ENCODE data around the gene PIGK. TPM values are rescaled to one million over a fixed set of nuclear protein-coding genes. Genes with fewer than 3 reads are reported as not detected.
"Not testable (repeated sequence)": the region's sequence is repeated elsewhere in the genome, so short reads cannot be mapped to it uniquely, and the experiment has no call there.

PIGK gene
- total RNA-seq, 2 donors from 2014 or later, result 10.3 to 20.6 TPM

DNA sequence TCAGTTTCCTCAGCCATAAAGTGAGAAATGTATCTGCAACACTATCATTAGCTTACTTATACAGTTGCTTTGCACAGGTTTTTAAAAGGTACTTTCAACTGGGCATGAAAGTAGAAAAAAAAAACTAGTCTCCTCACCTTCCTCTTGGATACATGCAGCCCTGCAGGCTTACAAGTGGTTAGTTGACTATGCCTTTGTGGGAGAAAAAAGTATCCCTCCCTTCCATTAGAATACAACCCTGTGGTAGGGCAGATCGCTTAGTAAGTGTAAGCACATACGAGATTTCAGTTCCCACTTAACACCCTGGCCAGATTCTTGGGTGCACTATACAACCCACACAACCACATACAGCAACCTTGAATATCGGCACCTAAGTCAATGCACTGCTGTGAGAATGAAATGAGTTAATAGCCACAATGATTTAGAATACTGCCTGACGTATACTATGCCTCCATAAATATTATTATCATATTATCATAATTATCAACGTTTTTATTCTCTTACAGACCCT is 54.7 kb downstream of the PIGK start:
- Mint-ChIP-seq H3K9me3 (no peaks in the 10 kb centered on the region), H3K27me3 (no peaks in the 10 kb centered on the region), H3K4me3 (no peak overlapping the region), H3K4me1 (no peaks in the 10 kb centered on the region), H3K36me3 (ENCODE audit: low read depth) (peaks cover 61% of the 10 kb centered on the region), H3K27ac (no peak overlapping the region)
- ATAC-seq (replicated peaks), result no peak

DNA sequence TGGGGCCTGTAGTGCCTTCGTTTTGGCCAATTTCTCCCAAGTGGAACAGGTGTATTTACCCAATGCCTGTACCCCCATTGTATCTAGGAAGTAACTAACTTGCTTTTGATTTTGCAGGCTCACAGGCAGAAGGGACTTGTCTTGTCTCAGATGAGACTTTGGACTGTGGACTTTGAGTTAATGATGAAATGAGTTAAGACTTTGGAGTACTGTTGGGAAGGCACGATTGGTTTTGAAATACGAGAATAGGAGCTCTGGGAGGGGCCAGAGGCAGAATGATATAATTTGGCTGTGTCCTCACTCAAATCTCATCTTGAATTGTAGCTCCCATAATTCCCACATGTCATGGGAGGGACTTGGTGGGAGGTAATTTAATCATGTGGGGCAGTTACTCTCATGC is 59.5 kb downstream of the PIGK start:
- H3K9me3 Mint-ChIP-seq; H3K4me3 Mint-ChIP-seq; H3K4me1 Mint-ChIP-seq; H3K27ac Mint-ChIP-seq; ATAC-seq (replicated peaks); H3K27me3 Mint-ChIP-seq: not testable (repeated sequence)
- peaks cover 64% of the 10 kb centered on the region for H3K36me3 Mint-ChIP-seq (ENCODE audit: low read depth)

DNA sequence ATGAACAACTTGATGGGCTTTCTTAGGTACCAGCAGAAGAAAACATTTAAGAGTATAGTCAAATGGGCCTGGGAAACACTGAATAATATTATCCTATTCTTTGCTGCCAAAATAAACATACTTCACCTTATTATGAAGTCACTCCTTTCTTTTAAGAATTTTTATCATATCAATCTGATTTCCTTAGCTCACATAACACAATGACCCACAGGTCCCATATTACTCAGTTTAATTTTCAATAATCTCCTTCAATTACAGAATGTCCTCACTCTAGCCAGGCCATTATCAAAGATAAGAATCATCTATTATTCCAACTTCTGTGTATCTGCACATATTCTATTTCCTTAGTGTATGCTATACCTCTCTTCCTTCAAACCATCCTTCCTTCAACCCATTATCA is 63.0 kb downstream of the PIGK start:
- Mint-ChIP-seq H3K4me3 (no peak overlapping the region), H3K27me3 (no peaks in the 10 kb centered on the region), H3K27ac (no peak overlapping the region), H3K36me3 (ENCODE audit: low read depth) (peaks cover 58% of the 10 kb centered on the region), H3K9me3 (peaks cover 1% of the 10 kb centered on the region), H3K4me1 (peaks cover 4% of the 10 kb centered on the region)
- ATAC-seq (replicated peaks), result no peak

DNA sequence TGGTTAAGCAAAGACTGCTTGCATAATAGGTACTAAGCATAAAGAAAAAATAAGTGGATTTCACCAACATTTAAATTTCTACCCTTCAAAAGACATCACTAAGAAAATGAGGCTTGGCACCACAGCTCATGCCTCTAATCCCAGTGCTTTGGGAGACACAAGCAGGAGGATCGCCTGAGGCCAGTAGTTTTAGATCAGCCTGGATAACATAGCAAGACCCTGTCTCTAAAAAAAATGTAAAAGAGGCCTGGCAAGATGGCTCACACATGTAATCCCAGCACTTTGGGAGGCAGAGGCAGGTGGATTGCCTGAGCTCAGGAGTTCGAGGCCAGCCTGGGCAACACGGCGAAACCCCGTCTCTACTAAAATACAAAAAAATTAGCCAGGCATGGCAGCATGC is 73.0 kb downstream of the PIGK start:
- peaks cover 2% of the 10 kb centered on the region for H3K9me3 Mint-ChIP-seq
- H3K27ac Mint-ChIP-seq, result no peak overlapping the region
- H3K4me3 Mint-ChIP-seq, result no peak overlapping the region
- no peaks in the 10 kb centered on the region for H3K27me3 Mint-ChIP-seq
- no peak for ATAC-seq (replicated peaks)
- no peaks in the 10 kb centered on the region for H3K36me3 Mint-ChIP-seq (ENCODE audit: low read depth)
- H3K4me1 Mint-ChIP-seq, result peaks cover 21% of the 10 kb centered on the region

DNA sequence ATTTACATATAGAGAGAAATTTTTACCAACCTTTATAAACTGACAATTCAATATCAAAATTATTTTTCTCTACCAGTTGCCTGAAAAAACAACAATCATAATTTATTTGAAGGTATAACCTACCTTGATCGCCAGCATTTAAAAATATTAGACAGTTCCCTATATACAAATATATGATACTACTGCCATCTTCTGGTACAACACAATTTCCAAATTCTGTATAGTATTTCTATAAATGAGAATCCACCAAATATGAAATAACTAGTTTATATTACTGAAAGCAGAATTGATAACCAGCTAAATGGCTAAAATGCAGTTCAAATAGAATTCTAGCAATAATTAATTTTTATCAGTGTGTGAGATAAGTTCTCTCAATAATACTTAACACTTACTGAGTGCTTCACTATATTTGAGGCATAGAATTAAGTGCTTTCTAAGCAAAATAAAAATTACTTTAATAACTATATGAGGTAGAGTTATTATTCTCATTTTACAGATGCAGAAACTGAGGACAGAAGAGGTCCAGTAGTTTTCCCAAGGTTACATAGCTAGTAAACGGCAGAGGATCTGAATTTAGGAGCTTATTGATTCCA is 75.6 kb downstream of the PIGK start:
- ATAC-seq (replicated peaks), result no peak
- no peak overlapping the region for H3K27ac Mint-ChIP-seq
- no peaks in the 10 kb centered on the region for H3K4me1 Mint-ChIP-seq
- H3K36me3 Mint-ChIP-seq (ENCODE audit: low read depth), result no peaks in the 10 kb centered on the region
- no peak overlapping the region for H3K4me3 Mint-ChIP-seq
- no peaks in the 10 kb centered on the region for H3K9me3 Mint-ChIP-seq
- H3K27me3 Mint-ChIP-seq, result no peaks in the 10 kb centered on the region

DNA sequence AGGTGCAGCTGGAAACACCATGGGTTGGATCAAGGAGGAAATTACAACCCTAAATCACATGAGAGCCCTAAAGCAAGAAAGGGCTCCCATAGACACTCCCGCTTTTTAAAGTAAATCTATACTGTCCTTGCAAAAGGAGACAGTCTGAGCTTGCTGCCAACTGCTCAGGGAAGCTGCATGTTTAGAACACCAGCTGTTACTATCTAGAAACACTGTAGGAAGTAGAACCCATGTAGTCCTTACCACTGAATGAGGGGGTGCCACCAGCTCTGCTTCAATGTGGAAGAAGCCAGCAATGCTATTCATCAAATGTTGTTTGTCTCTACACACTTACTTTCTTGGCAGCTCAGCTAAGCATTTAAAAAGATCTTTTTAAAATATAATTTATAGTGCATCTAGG is 79.8 kb downstream of the PIGK start:
- no peaks in the 10 kb centered on the region for H3K4me1 Mint-ChIP-seq
- H3K36me3 Mint-ChIP-seq (ENCODE audit: low read depth), result no peaks in the 10 kb centered on the region
- no peak overlapping the region for H3K27ac Mint-ChIP-seq
- H3K27me3 Mint-ChIP-seq, result no peaks in the 10 kb centered on the region
- no peak for ATAC-seq (replicated peaks)
- H3K4me3 Mint-ChIP-seq, result no peak overlapping the region
- H3K9me3 Mint-ChIP-seq, result no peaks in the 10 kb centered on the region

DNA sequence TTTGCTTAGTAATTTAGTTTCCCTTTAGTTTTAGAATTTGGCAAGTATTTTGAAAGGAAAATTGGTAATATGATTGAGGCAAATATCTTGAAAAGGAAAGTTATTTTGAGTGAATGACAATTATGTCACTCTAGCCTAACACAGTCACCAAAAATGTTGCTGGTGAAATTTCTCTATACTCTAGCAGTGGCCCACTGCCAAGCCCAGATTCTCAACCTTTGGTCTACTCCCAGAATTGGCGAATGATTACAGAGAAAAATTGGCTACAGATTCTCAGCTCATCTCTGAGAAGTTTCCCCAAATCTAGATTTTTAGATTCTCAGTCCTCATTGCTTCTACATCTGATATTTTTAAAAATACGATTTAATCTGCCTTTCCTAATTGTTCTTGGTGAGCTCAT is 84.9 kb downstream of the PIGK start:
- H3K27me3 Mint-ChIP-seq, result no peaks in the 10 kb centered on the region
- no peak for ATAC-seq (replicated peaks)

DNA sequence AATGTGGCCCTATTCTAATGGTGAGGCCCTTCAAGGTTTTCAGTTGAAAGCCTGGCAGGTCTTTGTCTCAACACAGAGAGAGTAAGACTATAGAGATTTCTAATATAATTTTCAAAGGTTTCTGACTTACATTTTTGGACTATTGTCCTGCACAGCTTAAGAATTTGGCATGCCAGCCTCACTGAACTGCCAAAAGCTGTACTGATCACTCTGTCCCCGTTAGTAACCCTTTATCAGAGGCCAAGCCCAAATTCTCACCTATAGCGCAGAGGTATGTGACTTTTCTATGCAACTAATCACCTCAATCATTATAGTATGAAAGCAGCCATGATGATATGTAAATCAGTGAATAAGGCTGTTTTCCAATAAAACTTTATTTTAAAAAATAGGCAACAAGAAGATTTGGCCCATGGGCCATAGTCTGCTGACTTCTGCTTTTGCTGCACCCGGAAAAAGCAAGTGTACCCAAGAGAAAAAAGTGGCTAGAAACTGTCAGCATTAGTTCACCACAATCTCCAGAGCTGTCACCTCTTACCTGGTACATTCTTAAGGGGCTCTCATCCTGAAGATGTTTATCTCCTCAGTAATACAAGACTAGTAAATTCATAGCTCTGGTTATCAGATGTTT is 85.4 kb downstream of the PIGK start:
- Mint-ChIP-seq H3K4me1 (no peaks in the 10 kb centered on the region), H3K27ac (no peak overlapping the region), H3K36me3 (ENCODE audit: low read depth) (no peaks in the 10 kb centered on the region), H3K9me3 (no peaks in the 10 kb centered on the region), H3K27me3 (no peaks in the 10 kb centered on the region), H3K4me3 (no peak overlapping the region)
- no peak for ATAC-seq (replicated peaks)

More for the DNA sequence above, 84.9 kb downstream of the PIGK start:
- Mint-ChIP-seq H3K36me3 (ENCODE audit: low read depth) (no peaks in the 10 kb centered on the region), H3K4me3 (no peak overlapping the region), H3K9me3 (no peaks in the 10 kb centered on the region), H3K4me1 (no peaks in the 10 kb centered on the region), H3K27ac (no peak overlapping the region)

DNA sequence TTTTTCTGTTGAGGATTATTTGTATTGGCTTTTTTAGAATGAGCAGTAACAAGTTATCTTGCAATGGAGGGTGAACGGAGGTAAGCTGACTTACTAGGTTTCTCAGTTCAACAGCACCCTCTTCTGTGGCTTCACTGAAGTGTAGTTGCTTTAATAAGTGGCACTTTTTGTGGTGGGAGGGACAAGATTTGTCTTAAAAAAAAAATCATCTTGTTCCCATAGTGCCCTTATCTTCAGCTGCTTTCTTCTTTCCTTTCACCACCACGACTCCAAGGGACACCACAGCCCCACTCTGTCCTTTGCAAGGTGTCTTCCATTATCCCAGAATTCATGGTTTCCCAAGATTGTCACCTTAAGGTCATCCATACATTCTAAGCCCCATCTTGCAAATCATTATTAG is 92.9 kb downstream of the PIGK start:
- Mint-ChIP-seq H3K27ac (no peak overlapping the region), H3K27me3 (no peaks in the 10 kb centered on the region), H3K36me3 (ENCODE audit: low read depth) (peaks cover 18% of the 10 kb centered on the region), H3K4me3 (no peak overlapping the region), H3K4me1 (no peaks in the 10 kb centered on the region), H3K9me3 (no peaks in the 10 kb centered on the region)
- no peak for ATAC-seq (replicated peaks)

DNA sequence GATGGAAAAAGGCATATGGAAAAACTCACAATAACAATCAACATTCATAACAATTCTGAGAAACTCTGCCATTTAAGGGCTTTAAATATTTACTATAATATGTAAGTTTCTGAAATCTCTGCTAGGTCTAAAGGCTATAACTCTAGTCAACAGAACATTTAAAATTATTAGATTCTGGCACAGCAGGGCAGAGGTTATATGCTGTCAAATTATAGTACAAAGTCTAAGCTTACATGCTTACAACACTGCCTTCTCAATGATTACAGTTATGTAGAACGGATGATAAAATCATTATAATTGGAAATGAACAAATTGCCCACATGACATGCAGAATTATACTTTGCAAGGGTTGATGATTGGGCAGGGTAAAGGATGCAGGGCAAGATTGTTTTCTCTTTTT is 97.7 kb downstream of the PIGK start:
- Mint-ChIP-seq H3K4me3 (no peak overlapping the region), H3K36me3 (ENCODE audit: low read depth) (peaks cover 45% of the 10 kb centered on the region), H3K27ac (no peak overlapping the region), H3K4me1 (no peaks in the 10 kb centered on the region), H3K27me3 (no peaks in the 10 kb centered on the region), H3K9me3 (no peaks in the 10 kb centered on the region)
- ATAC-seq (replicated peaks), result no peak

DNA sequence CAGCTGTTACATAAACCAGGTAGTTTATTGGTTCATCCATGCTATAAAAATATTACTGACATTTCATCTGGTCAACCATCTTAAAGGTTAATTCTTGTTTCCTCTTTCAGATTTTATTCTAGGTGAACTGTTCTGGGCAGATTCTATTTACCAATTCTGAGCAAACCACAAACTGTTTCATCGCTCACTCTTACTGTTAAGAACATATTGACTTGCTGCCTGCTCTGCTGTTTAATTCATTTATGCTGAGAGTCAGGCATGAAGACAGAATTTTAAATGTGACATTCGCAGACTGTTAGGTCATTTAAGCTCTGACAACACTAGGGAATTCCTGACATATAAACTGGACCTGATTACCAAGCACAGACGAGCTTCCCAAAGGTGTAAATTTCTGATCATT is 98.3 kb downstream of the PIGK start:
- Mint-ChIP-seq H3K9me3 (no peaks in the 10 kb centered on the region), H3K36me3 (ENCODE audit: low read depth) (peaks cover 40% of the 10 kb centered on the region), H3K27ac (no peak overlapping the region), H3K27me3 (no peaks in the 10 kb centered on the region), H3K4me3 (no peak overlapping the region), H3K4me1 (no peaks in the 10 kb centered on the region)
- ATAC-seq (replicated peaks), result no peak

DNA sequence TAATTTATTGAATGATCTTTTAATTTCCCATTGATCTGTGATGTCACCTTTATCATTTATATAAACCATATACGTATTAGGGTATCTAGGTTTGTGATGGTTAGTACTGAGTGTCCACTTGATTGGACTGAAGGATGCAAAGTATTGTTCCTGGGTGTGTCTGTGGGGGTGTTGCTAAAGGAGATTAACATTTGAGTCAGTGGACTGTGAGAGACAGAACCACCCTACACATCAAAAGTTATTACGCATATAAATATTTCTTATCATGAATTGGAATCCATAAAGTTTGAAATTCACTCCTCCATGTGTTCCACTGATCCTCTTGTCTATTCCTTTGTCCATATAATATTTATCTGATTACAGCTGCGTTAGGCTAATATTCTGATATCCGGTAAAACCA is 100.5 kb downstream of the PIGK start:
- Mint-ChIP-seq H3K9me3 (no peaks in the 10 kb centered on the region), H3K36me3 (ENCODE audit: low read depth) (peaks cover 47% of the 10 kb centered on the region), H3K4me1 (no peaks in the 10 kb centered on the region), H3K4me3 (no peak overlapping the region), H3K27ac (no peak overlapping the region), H3K27me3 (no peaks in the 10 kb centered on the region)
- no peak for ATAC-seq (replicated peaks)

DNA sequence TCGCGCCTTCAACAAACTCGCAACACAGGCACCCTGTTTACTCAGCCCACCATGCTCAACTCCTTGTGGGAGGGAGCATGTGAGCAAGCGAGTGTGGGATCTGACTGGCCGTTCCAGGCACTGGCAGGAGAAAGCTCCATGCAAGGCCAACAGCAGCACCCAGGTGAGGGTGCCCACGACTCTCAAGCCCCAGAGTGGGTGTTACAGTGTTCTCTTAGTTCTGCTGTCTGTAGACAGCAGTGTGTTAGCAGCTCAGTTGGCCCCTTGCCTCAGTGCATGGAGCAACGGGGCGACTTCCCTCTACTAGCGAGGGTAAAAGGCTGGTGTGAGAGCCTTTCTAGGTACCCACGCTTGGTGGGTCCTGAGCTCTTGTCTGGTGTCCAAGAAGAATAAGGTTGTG is 114.6 kb downstream of the PIGK start:
- H3K27me3 Mint-ChIP-seq, result no peaks in the 10 kb centered on the region
- no peaks in the 10 kb centered on the region for H3K4me1 Mint-ChIP-seq
- peaks cover 5% of the 10 kb centered on the region for H3K9me3 Mint-ChIP-seq
- no peak overlapping the region for H3K27ac Mint-ChIP-seq
- no peak for ATAC-seq (replicated peaks)
- H3K4me3 Mint-ChIP-seq, result no peak overlapping the region
- peaks cover 6% of the 10 kb centered on the region for H3K36me3 Mint-ChIP-seq (ENCODE audit: low read depth)

DNA sequence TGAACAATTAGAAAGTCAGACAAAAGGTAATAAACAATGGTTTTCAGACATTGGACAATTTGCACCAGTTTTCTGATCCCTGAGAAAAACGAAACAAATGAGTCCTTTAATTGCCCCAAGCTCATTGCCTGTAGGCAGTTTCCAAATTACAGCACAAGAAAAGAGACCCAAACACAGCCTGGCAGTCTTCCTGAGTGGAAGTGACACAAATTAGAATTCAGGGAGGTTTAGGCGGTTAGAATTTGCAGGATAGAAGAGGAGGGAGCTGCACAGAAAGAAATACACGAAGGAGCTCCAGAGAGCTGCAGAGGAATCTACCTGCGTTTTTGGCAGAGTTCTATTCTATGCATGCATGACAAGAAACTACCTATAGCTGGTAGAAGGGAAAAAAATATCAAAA is 115.7 kb downstream of the PIGK start:
- Mint-ChIP-seq H3K36me3 (ENCODE audit: low read depth) (peaks cover under 1% of the 10 kb centered on the region), H3K9me3 (peaks cover 5% of the 10 kb centered on the region), H3K4me3 (no peak overlapping the region), H3K27me3 (no peaks in the 10 kb centered on the region), H3K4me1 (no peaks in the 10 kb centered on the region), H3K27ac (no peak overlapping the region)
- no peak for ATAC-seq (replicated peaks)

DNA sequence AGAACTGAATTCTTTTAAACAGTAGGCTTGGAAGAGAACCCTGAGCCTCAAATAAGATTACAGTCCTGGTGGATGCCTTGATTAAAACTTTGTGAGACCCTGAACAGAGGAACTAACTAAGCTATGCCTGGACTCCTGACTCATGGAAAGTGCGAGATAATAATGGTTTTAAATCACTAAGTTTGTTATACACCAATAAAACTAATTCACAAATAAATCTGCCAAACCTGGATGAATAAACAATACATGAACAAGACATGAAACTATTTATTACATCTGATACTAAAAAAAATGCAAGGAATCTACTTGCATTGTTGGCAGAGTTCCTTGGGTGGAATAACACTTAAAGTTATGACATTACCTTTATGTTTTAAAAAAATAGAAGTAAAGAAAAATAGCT is 118.4 kb downstream of the PIGK start:
- Mint-ChIP-seq H3K27me3 (no peaks in the 10 kb centered on the region), H3K9me3 (peaks cover 5% of the 10 kb centered on the region), H3K36me3 (ENCODE audit: low read depth) (no peaks in the 10 kb centered on the region), H3K4me3 (no peak overlapping the region), H3K4me1 (no peaks in the 10 kb centered on the region), H3K27ac (no peak overlapping the region)
- no peak for ATAC-seq (replicated peaks)
